ENCODE data around the gene PCBP3. TPM values are rescaled to one million over a fixed set of nuclear protein-coding genes. Genes with fewer than 3 reads are reported as not detected.
"Not testable (repeated sequence)": the region's sequence is repeated elsewhere in the genome, so short reads cannot be mapped to it uniquely, and the experiment has no call there.

PCBP3 gene
- total RNA-seq, 2 donors from 2014 or later, result 11.6 to 16.5 TPM

GRCh38 chr21:45975667-45976409 lies 332.3 kb downstream of the PCBP3 start:
- H3K9me3 Mint-ChIP-seq; H3K27me3 Mint-ChIP-seq; H3K36me3 Mint-ChIP-seq (ENCODE audit: low read depth); ATAC-seq (replicated peaks); H3K4me3 Mint-ChIP-seq; H3K4me1 Mint-ChIP-seq; H3K27ac Mint-ChIP-seq: not testable (repeated sequence)

- Mint-ChIP-seq H3K27ac (no peak overlapping the region), H3K9me3 (no peaks in the 10 kb centered on the region), H3K4me1 (no peaks in the 10 kb centered on the region), H3K4me3 (no peak overlapping the region), H3K36me3 (ENCODE audit: low read depth) (no peaks in the 10 kb centered on the region), H3K27me3 (peaks cover 6% of the 10 kb centered on the region)
- ATAC-seq (replicated peaks), result no peak
Measured at GRCh38 chr21:45976701-45977311, 333.3 kb downstream of the PCBP3 start.

GRCh38 chr21:45977396-45977795 lies 333.9 kb downstream of the PCBP3 start:
- no peaks in the 10 kb centered on the region for H3K9me3 Mint-ChIP-seq
- no peak for ATAC-seq (replicated peaks)
- H3K4me3 Mint-ChIP-seq, result no peak overlapping the region
- peaks cover 6% of the 10 kb centered on the region for H3K27me3 Mint-ChIP-seq
- H3K27ac Mint-ChIP-seq, result no peak overlapping the region
- no peaks in the 10 kb centered on the region for H3K36me3 Mint-ChIP-seq (ENCODE audit: low read depth)
- no peaks in the 10 kb centered on the region for H3K4me1 Mint-ChIP-seq

GRCh38 chr21:45979141-45979631 lies 335.7 kb downstream of the PCBP3 start:
- H3K9me3 Mint-ChIP-seq, result no peaks in the 10 kb centered on the region
- no peak for ATAC-seq (replicated peaks)
- no peak overlapping the region for H3K4me3 Mint-ChIP-seq
- H3K27ac Mint-ChIP-seq, result no peak overlapping the region
- no peaks in the 10 kb centered on the region for H3K36me3 Mint-ChIP-seq (ENCODE audit: low read depth)
- peaks cover 6% of the 10 kb centered on the region for H3K27me3 Mint-ChIP-seq
- no peaks in the 10 kb centered on the region for H3K4me1 Mint-ChIP-seq

GRCh38 chr21:45979651-45980050 lies 336.1 kb downstream of the PCBP3 start:
- H3K27me3 Mint-ChIP-seq, result peaks cover 6% of the 10 kb centered on the region
- H3K9me3 Mint-ChIP-seq, result no peaks in the 10 kb centered on the region
- peaks cover 3% of the 10 kb centered on the region for H3K4me1 Mint-ChIP-seq
- no peak overlapping the region for H3K4me3 Mint-ChIP-seq
- ATAC-seq (replicated peaks), result no peak
- H3K27ac Mint-ChIP-seq, result no peak overlapping the region
- no peaks in the 10 kb centered on the region for H3K36me3 Mint-ChIP-seq (ENCODE audit: low read depth)

GRCh38 chr21:45980271-45980670 lies 336.7 kb downstream of the PCBP3 start:
- Mint-ChIP-seq H3K9me3 (no peaks in the 10 kb centered on the region), H3K4me3 (no peak overlapping the region), H3K4me1 (peaks cover 10% of the 10 kb centered on the region), H3K27ac (no peak overlapping the region), H3K27me3 (peaks cover 5% of the 10 kb centered on the region), H3K36me3 (ENCODE audit: low read depth) (no peaks in the 10 kb centered on the region)
- ATAC-seq (replicated peaks), result no peak

GRCh38 chr21:45980697-45981096 lies 337.2 kb downstream of the PCBP3 start:
- Mint-ChIP-seq H3K4me3 (no peak overlapping the region), H3K36me3 (ENCODE audit: low read depth) (no peaks in the 10 kb centered on the region), H3K27ac (no peak overlapping the region), H3K4me1 (peaks cover 10% of the 10 kb centered on the region), H3K9me3 (no peaks in the 10 kb centered on the region), H3K27me3 (peaks cover under 1% of the 10 kb centered on the region)
- ATAC-seq (replicated peaks), result no peak

GRCh38 chr21:45981151-45982091 lies 337.9 kb downstream of the PCBP3 start, which contains the start of gene COL6A1:
Gene COL6A1, plus strand, starts transcription at chr21:45981770. Its CDS starts 81 bp downstream, at chr21:45981851.
- peaks cover 10% of the 10 kb centered on the region for H3K4me1 Mint-ChIP-seq
- H3K4me3 Mint-ChIP-seq, result peak within 1 kb of the TSS; percentile 6
- H3K27me3 Mint-ChIP-seq, result no peaks in the 10 kb centered on the region
- H3K36me3 Mint-ChIP-seq (ENCODE audit: low read depth), result no peaks in the 10 kb centered on the region
- ATAC-seq (replicated peaks), result peak; percentile 64
- H3K9me3 Mint-ChIP-seq, result no peaks in the 10 kb centered on the region
- no peak within 1 kb of the TSS for H3K27ac Mint-ChIP-seq

GRCh38 chr21:45982092-45982757 lies 338.7 kb downstream of the PCBP3 start:
- H3K27me3 Mint-ChIP-seq, result no peaks in the 10 kb centered on the region
- H3K4me3 Mint-ChIP-seq, result peak overlapping the region; percentile 6
- no peak overlapping the region for H3K27ac Mint-ChIP-seq
- ATAC-seq (replicated peaks), result peak; percentile 30
- H3K9me3 Mint-ChIP-seq, result no peaks in the 10 kb centered on the region
- H3K36me3 Mint-ChIP-seq (ENCODE audit: low read depth), result no peaks in the 10 kb centered on the region
- H3K4me1 Mint-ChIP-seq, result peaks cover 10% of the 10 kb centered on the region

- H3K27me3 Mint-ChIP-seq, result no peaks in the 10 kb centered on the region
- no peaks in the 10 kb centered on the region for H3K36me3 Mint-ChIP-seq (ENCODE audit: low read depth)
- no peak overlapping the region for H3K27ac Mint-ChIP-seq
- H3K9me3 Mint-ChIP-seq, result no peaks in the 10 kb centered on the region
- H3K4me3 Mint-ChIP-seq, result peak overlapping the region; percentile 6
- H3K4me1 Mint-ChIP-seq, result peaks cover 10% of the 10 kb centered on the region
- no peak for ATAC-seq (replicated peaks)
Measured at GRCh38 chr21:45982758-45983648, 339.5 kb downstream of the PCBP3 start.

GRCh38 chr21:45983649-45983965 lies 340.1 kb downstream of the PCBP3 start:
- Mint-ChIP-seq H3K36me3 (ENCODE audit: low read depth) (no peaks in the 10 kb centered on the region), H3K9me3 (no peaks in the 10 kb centered on the region), H3K27ac (no peak overlapping the region), H3K4me1 (peaks cover 10% of the 10 kb centered on the region), H3K27me3 (no peaks in the 10 kb centered on the region), H3K4me3 (no peak overlapping the region)
- no peak for ATAC-seq (replicated peaks)

GRCh38 chr21:45983981-45984551 lies 340.5 kb downstream of the PCBP3 start:
- Mint-ChIP-seq H3K36me3 (ENCODE audit: low read depth) (no peaks in the 10 kb centered on the region), H3K27ac (peak overlapping the region; percentile 55), H3K4me1 (peaks cover 10% of the 10 kb centered on the region), H3K9me3 (no peaks in the 10 kb centered on the region), H3K27me3 (no peaks in the 10 kb centered on the region), H3K4me3 (no peak overlapping the region)
- ATAC-seq (replicated peaks), result no peak

- Mint-ChIP-seq H3K36me3 (ENCODE audit: low read depth) (no peaks in the 10 kb centered on the region), H3K27me3 (no peaks in the 10 kb centered on the region), H3K9me3 (no peaks in the 10 kb centered on the region), H3K27ac (peak overlapping the region; percentile 55), H3K4me3 (no peak overlapping the region), H3K4me1 (peaks cover 10% of the 10 kb centered on the region)
- no peak for ATAC-seq (replicated peaks)
Measured at GRCh38 chr21:45984584-45985095, 341.1 kb downstream of the PCBP3 start.
